HCT116 (cell line): ENCODE results near the gene FAXC. TPM values are rescaled to one million over a fixed set of nuclear protein-coding genes. Genes with fewer than 3 reads are reported as not detected.

Source experiments
- CBX3 ChIP-seq: IDR thresholded peaks from 2 replicates; pipeline ENCODE4 v1.6.1; 2012; ENCODE audit warnings: low read depth
- CEBPB ChIP-seq: IDR thresholded peaks from 2 replicates; pipeline ENCODE4 v1.6.1; 2012; ENCODE audit warnings: low read depth
- EGR1 ChIP-seq: IDR thresholded peaks from 2 replicates; pipeline ENCODE4 v1.6.1; 2012; ENCODE audit warnings: low read depth
- ELF1 ChIP-seq: IDR thresholded peaks from 2 replicates; pipeline ENCODE4 v1.6.1; 2012; ENCODE audit warnings: low read depth, borderline replicate concordance
- EZH2phosphoT487 ChIP-seq: fragments of 200-600 bp; IDR thresholded peaks from 2 replicates; pipeline ENCODE4 v1.6.1; 2018; ENCODE audit warnings: antibody characterized with exemption, borderline replicate concordance
- POLR2AphosphoS5 ChIP-seq: IDR thresholded peaks from 2 replicates; pipeline ENCODE4 v1.6.1; 2011; ENCODE audit warnings: mild to moderate bottlenecking, low read depth, low read length, moderate library complexity
- RAD21 ChIP-seq: IDR thresholded peaks from 2 replicates; pipeline ENCODE4 v1.6.1; 2012; ENCODE audit warnings: low read depth, mild to moderate bottlenecking
- SIN3A ChIP-seq: IDR thresholded peaks from 2 replicates; pipeline ENCODE4 v1.6.1; 2012; ENCODE audit warnings: low read depth
- SP1 ChIP-seq: IDR thresholded peaks from 2 replicates; pipeline ENCODE4 v1.6.1; 2012; ENCODE audit warnings: low read depth
- SRF ChIP-seq: IDR thresholded peaks from 2 replicates; pipeline ENCODE4 v1.6.1; 2012; ENCODE audit warnings: low read depth
- total RNA-seq: library from RNA; stranded (reverse); gene quantifications from one replicate; pipeline ENCODE4 v1.2.1, GENCODE V29; 2021; ENCODE audit not compliant: unreplicated experiment
- TF ChIP-seq, protein P1 (sequence below): IDR thresholded peaks from 2 replicates; pipeline ENCODE4 v1.6.1; 2012; ENCODE audit warnings: low read depth
- TF ChIP-seq, protein P2 (sequence below): IDR thresholded peaks from 2 replicates; pipeline ENCODE4 v1.6.1; 2012

Gene FAXC
- total RNA-seq, 1 experiment from 2014 or later = 4.7 TPM

DNA sequence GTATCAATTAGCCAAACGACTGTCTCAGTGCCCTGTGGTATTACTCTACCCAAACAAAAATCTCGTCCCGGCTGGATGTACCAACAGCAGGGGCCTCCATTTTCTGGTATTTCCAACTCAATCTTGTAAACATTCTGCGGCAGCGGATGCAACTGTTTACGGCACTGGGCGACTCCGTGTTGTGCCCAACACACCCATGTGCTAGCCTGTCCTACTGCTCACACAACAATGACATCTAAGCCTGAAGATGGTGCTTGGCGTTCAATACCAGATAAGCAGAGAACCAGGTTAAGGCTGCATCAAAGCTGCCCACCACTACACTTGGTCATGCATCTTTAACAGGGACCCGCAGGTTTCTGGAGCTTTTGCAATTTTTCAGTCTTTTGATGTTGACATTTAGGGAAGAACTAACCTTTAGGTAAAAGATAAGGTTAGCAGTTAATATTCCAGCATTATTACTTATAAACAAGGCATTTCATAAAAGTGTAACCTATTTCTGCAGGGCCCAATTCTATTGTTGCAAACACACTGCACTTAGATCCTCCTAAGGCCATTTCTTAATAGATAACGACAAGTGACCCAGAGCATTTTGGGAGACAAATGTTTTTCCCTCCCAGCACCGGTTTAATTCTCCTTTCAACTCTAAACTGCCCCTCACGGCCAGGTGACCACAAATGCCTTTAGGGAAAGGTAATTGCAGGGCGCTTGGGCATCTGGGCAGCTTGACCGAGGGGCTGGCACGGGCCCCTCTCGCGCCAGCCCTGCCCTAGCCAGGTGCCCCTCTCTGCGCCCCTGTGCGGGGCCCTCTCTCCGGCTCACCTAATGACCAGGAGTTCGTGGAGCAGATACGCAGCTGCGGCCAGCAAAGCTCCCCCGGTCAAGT lies 945 bp downstream of the FAXC start (continued):
- TF ChIP-seq, protein P1, sequence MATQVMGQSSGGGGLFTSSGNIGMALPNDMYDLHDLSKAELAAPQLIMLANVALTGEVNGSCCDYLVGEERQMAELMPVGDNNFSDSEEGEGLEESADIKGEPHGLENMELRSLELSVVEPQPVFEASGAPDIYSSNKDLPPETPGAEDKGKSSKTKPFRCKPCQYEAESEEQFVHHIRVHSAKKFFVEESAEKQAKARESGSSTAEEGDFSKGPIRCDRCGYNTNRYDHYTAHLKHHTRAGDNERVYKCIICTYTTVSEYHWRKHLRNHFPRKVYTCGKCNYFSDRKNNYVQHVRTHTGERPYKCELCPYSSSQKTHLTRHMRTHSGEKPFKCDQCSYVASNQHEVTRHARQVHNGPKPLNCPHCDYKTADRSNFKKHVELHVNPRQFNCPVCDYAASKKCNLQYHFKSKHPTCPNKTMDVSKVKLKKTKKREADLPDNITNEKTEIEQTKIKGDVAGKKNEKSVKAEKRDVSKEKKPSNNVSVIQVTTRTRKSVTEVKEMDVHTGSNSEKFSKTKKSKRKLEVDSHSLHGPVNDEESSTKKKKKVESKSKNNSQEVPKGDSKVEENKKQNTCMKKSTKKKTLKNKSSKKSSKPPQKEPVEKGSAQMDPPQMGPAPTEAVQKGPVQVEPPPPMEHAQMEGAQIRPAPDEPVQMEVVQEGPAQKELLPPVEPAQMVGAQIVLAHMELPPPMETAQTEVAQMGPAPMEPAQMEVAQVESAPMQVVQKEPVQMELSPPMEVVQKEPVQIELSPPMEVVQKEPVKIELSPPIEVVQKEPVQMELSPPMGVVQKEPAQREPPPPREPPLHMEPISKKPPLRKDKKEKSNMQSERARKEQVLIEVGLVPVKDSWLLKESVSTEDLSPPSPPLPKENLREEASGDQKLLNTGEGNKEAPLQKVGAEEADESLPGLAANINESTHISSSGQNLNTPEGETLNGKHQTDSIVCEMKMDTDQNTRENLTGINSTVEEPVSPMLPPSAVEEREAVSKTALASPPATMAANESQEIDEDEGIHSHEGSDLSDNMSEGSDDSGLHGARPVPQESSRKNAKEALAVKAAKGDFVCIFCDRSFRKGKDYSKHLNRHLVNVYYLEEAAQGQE = no peak
- TF ChIP-seq ELF1 = no peak
- TF ChIP-seq SIN3A = no peak
- no peak for TF ChIP-seq SP1
- no peak for TF ChIP-seq EZH2phosphoT487
- no peak for TF ChIP-seq RAD21
- no peak for TF ChIP-seq EGR1
- no peak for TF ChIP-seq CBX3
- TF ChIP-seq, protein P2, sequence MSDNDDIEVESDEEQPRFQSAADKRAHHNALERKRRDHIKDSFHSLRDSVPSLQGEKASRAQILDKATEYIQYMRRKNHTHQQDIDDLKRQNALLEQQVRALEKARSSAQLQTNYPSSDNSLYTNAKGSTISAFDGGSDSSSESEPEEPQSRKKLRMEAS = no peak
- TF ChIP-seq SRF = no peak
- TF ChIP-seq CEBPB = no peak
- no peak for TF ChIP-seq POLR2AphosphoS5
